Trophoblast cell (in vitro differentiated cells and primary cell): ENCODE results near the gene ZNF629.

ENCODE experiments used
- DNase-seq, 2 donors: peaks; one replicate each; pipeline ENCODE4 v3.0.0-alpha.2; 2016
- H2AFZ ChIP-seq: 2 replicates; pipeline ENCODE4 v1.6.1; 2013; ENCODE audit warnings: low read length, moderate library complexity, mild to moderate bottlenecking; ENCODE audit not compliant: insufficient read depth, poor library complexity
- H2AK5ac ChIP-seq: 2 replicates; pipeline ENCODE4 v1.6.1; 2013; ENCODE audit warnings: mild to moderate bottlenecking, low read length
- H2BK120ac ChIP-seq: 2 replicates; pipeline ENCODE4 v1.6.1; 2013; ENCODE audit warnings: low read length, mild to moderate bottlenecking, moderate library complexity; ENCODE audit not compliant: insufficient read depth, poor library complexity
- H2BK12ac ChIP-seq: 2 replicates; pipeline ENCODE4 v1.6.1; 2013; ENCODE audit warnings: mild to moderate bottlenecking, low read length, moderate library complexity
- H2BK5ac ChIP-seq: 2 replicates; pipeline ENCODE4 v1.6.1; 2013; ENCODE audit warnings: low read length, low read depth, moderate library complexity, mild to moderate bottlenecking; ENCODE audit not compliant: poor library complexity
- H3K14ac ChIP-seq: 2 replicates; pipeline ENCODE4 v1.6.1; 2013; ENCODE audit warnings: mild to moderate bottlenecking, low read length
- H3K18ac ChIP-seq: 2 replicates; pipeline ENCODE4 v1.6.1; 2013; ENCODE audit warnings: mild to moderate bottlenecking, low read length
- H3K23ac ChIP-seq: 2 replicates; pipeline ENCODE4 v1.6.1; 2013; ENCODE audit warnings: low read length
- H3K27ac ChIP-seq: 2 replicates; pipeline ENCODE4 v1.5.1; 2013; ENCODE audit warnings: low read depth, mild to moderate bottlenecking, inconsistent platforms, low read length, moderate library complexity
- H3K27me3 ChIP-seq: 2 replicates; pipeline ENCODE4 v1.6.1; 2013; ENCODE audit warnings: inconsistent platforms, mild to moderate bottlenecking, low read length, moderate library complexity; ENCODE audit not compliant: insufficient read depth
- H3K36me3 ChIP-seq, 2 experiments: 1 replicate in 1 of 2; 2 replicates in 1 of 2; pipeline ENCODE4 v1.6.1; 2013; ENCODE audit warnings: low read length in 2 of 2, mild to moderate bottlenecking in 2 of 2, moderate library complexity in 1 of 2; ENCODE audit not compliant: insufficient read depth in 2 of 2, control insufficient read depth in 1 of 2
- H3K4ac ChIP-seq: 2 replicates; pipeline ENCODE4 v1.6.1; 2013; ENCODE audit warnings: low read depth, mild to moderate bottlenecking, low read length, moderate library complexity
- H3K4me1 ChIP-seq, 2 experiments: 1 replicate in 1 of 2; 2 replicates in 1 of 2; pipeline ENCODE4 v1.6.1; 2013; ENCODE audit warnings: low read length in 2 of 2, mild to moderate bottlenecking in 2 of 2, moderate library complexity in 1 of 2; ENCODE audit not compliant: insufficient read depth in 2 of 2, control insufficient read depth in 1 of 2
- H3K4me2 ChIP-seq: 2 replicates; pipeline ENCODE4 v1.6.1; 2013; ENCODE audit warnings: inconsistent platforms, mild to moderate bottlenecking, low read length, moderate library complexity
- H3K4me3 ChIP-seq: 2 replicates; pipeline ENCODE4 v1.5.1; 2013; ENCODE audit warnings: mild to moderate bottlenecking, low read depth, low read length, inconsistent platforms
- H3K79me1 ChIP-seq: one replicate; pipeline ENCODE4 v1.6.1; 2013; ENCODE audit warnings: low read length
- H3K79me2 ChIP-seq: 2 replicates; pipeline ENCODE4 v1.6.1; 2013; ENCODE audit warnings: low read length, mild to moderate bottlenecking; ENCODE audit not compliant: control insufficient read depth, insufficient read depth, poor library complexity
- H3K9ac ChIP-seq: 2 replicates; pipeline ENCODE4 v1.6.1; 2013; ENCODE audit warnings: mild to moderate bottlenecking, low read length
- H3K9me3 ChIP-seq: 2 replicates; pipeline ENCODE4 v1.6.1; 2013; ENCODE audit warnings: low read depth, mild to moderate bottlenecking, control low read depth, inconsistent platforms, low read length; ENCODE audit not compliant: insufficient read depth
- H4K12ac ChIP-seq: 2 replicates; pipeline ENCODE4 v1.6.1; 2013; ENCODE audit warnings: low read depth, mild to moderate bottlenecking, low read length, moderate library complexity
- H4K8ac ChIP-seq: 2 replicates; pipeline ENCODE4 v1.6.1; 2013; ENCODE audit warnings: low read depth, mild to moderate bottlenecking, low read length, moderate library complexity
- H4K91ac ChIP-seq: one replicate; pipeline ENCODE4 v1.6.1; 2013; ENCODE audit warnings: low read depth, mild to moderate bottlenecking, low read length, moderate library complexity
- WGBS: extraction: QIAGEN DNeasy Blood & Tissue Kit; methylation state at CpG from one replicate; pipeline ENCODE4 v1.1.7; 2013; ENCODE audit warnings: missing lambda C conversion rate; ENCODE audit not compliant: insufficient read length, insufficient coverage; ENCODE audit errors: extremely low coverage; 5-methylcytosine and 5-hydroxymethylcytosine counted together

The ZNF629 gene

DNA sequence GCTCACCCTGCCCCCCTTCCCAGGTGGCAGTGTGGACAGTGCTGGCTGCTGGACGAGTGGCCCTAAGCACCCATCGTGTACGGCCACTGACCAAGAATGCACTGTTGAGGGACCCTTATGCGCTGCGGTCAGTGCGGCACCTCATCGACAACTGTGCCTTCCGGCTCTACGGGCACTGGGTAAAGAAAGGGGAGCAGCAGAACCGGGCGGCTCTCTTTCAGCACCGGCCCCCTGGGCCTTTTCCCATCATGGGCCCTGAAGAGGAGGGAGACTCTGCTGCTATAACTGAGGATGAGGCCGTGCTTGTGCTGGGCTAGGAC, 30.3 kb downstream of the ZNF629 start:
- H2BK5ac ChIP-seq: no peak overlapping the region
- H3K23ac ChIP-seq: no peak overlapping the region
- no CpG with 5 or more reads among the region's 13 CpGs for WGBS
- H3K27ac ChIP-seq: no peak overlapping the region
- no peak overlapping the region for H3K4me3 ChIP-seq
- H3K4me2 ChIP-seq: no peak overlapping the region
- H4K8ac ChIP-seq: no peak overlapping the region
- peaks cover 3% of the 10 kb centered on the region for H3K79me2 ChIP-seq
- no peak overlapping the region for H2BK120ac ChIP-seq
- H2AFZ ChIP-seq: no peak overlapping the region
- peaks cover 4% of the 10 kb centered on the region for H3K79me1 ChIP-seq
- H4K12ac ChIP-seq: no peak overlapping the region
- no peak overlapping the region for H4K91ac ChIP-seq
- H2BK12ac ChIP-seq: no peak overlapping the region
- H3K18ac ChIP-seq: no peak overlapping the region
- H3K4me1 ChIP-seq: peaks cover 4 to 8% of the 10 kb centered on the region in 2 experiments
- H3K9ac ChIP-seq: no peak overlapping the region
- H3K9me3 ChIP-seq: no peaks in the 10 kb centered on the region
- no peak for DNase-seq
- H3K36me3 ChIP-seq: peaks cover 59 to 67% of the 10 kb centered on the region in 2 experiments
- H3K27me3 ChIP-seq: no peaks in the 10 kb centered on the region
- H3K4ac ChIP-seq: no peak overlapping the region
- no peak overlapping the region for H3K14ac ChIP-seq
- H2AK5ac ChIP-seq: no peak overlapping the region

DNA sequence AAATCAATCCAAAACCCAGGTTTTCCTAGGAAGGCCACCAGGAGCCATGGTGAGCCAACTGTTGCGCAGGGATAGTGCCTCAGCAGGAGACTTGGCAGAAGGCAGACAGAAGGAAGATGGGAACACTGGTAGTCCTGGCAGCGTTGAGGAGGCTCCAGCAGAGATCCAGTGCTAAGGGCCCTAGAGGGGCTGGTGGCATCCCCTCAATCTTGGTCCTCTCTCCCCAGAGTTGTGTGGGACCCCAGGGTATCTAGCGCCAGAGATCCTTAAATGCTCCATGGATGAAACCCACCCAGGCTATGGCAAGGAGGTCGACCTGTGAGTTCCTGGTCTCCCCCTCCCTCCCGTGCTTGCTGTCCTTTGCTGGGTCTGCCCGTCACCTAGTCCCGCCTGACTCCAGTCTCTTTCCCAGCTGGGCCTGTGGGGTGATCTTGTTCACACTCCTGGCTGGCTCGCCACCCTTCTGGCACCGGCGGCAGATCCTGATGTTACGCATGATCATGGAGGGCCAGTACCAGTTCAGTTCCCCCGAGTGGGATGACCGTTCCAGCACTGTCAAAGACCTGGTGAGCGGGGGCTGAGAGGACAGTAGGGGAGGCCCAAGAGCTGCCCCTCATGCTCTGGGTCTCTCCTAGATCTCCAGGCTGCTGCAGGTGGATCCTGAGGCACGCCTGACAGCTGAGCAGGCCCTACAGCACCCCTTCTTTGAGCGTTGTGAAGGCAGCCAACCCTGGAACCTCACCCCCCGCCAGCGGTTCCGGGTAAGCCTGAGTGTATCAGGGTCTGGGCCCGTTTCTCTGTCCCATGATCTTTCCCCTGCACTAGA, 30.8 kb downstream of the ZNF629 start:
- Histone ChIP-seq H3K27ac (no peak overlapping the region), H3K23ac (no peak overlapping the region), H3K14ac (no peak overlapping the region), H3K4me3 (no peak overlapping the region), H3K36me3 (peaks cover 64 to 72% of the 10 kb centered on the region in 2 experiments), H3K18ac (no peak overlapping the region), H2AK5ac (no peak overlapping the region), H3K4me1 (peaks cover 4 to 8% of the 10 kb centered on the region in 2 experiments), H4K12ac (no peak overlapping the region), H4K8ac (no peak overlapping the region), H2AFZ (no peak overlapping the region), H3K9me3 (no peaks in the 10 kb centered on the region), H2BK12ac (no peak overlapping the region), H3K4me2 (no peak overlapping the region), H2BK5ac (no peak overlapping the region), H2BK120ac (no peak overlapping the region), H3K4ac (no peak overlapping the region), H4K91ac (no peak overlapping the region), H3K79me2 (no peaks in the 10 kb centered on the region), H3K79me1 (no peaks in the 10 kb centered on the region), H3K9ac (no peak overlapping the region), H3K27me3 (no peaks in the 10 kb centered on the region)
- DNase-seq: no peak
- WGBS: no CpG with 5 or more reads among the region's 20 CpGs

DNA sequence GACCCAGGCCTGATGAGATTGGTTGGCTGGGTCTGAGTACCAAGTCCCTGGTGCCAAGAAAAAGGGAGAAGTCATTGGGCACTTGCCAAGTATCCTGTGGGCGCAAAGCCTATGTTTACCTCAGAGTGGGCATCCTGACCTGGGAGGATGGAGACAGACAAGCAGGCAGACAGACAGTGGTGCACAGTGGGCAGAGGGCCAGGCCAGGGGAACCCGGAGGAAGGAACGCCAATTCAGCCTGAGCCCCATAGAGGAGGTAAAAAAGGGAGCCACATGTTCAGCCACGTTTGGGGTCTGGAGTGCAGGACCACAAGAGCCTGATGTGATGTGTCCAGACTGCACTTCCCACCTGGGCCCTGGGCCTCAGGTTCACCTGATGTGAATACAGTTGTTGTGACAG, 33.4 kb downstream of the ZNF629 start:
- Histone ChIP-seq H3K4ac (no peak overlapping the region), H4K12ac (no peak overlapping the region), H3K79me1 (peaks cover 2% of the 10 kb centered on the region), H4K8ac (no peak overlapping the region), H3K4me2 (no peak overlapping the region), H3K36me3 (peaks cover 58 to 64% of the 10 kb centered on the region in 2 experiments), H2BK5ac (no peak overlapping the region), H3K9me3 (no peaks in the 10 kb centered on the region), H3K79me2 (peaks cover 7% of the 10 kb centered on the region), H3K27ac (no peak overlapping the region), H3K4me3 (no peak overlapping the region), H3K23ac (no peak overlapping the region), H3K4me1 (no peaks in the 10 kb centered on the region), H3K27me3 (no peaks in the 10 kb centered on the region), H2AK5ac (no peak overlapping the region), H3K18ac (no peak overlapping the region), H3K14ac (no peak overlapping the region), H4K91ac (no peak overlapping the region), H2BK12ac (no peak overlapping the region), H3K9ac (no peak overlapping the region), H2AFZ (no peak overlapping the region), H2BK120ac (no peak overlapping the region)
- WGBS: no CpG with 5 or more reads among the region's 4 CpGs
- no peak for DNase-seq

DNA sequence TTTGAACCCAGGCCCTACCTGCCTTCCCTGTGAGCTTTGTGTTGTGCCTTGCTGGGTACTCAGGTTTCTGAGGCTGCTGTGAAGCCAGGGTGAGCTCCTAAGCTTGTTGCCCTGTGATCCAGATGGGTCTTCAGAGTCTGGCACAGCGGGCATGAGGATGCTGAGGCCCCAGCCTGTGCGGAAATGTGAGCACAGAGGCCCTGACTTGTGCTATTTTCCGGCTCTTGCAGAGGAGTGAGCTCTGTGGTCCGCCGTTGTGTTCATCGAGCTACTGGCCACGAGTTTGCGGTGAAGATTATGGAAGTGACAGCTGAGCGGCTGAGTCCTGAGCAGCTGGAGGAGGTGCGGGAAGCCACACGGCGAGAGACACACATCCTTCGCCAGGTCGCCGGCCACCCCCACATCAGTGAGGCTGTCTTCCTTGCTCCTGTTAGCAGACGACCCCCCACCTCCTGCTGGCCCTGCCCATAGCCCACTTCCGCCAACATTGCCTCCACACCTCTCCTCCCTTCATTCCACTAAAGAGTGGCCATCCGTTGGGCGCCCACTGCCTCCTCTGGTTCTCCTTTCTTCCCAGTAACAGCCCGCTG, 36.0 kb downstream of the ZNF629 start:
- H3K36me3 ChIP-seq: peaks cover 39 to 42% of the 10 kb centered on the region in 2 experiments
- peak overlapping the region; percentile 2 for H4K12ac ChIP-seq
- no peak overlapping the region for H2AK5ac ChIP-seq
- H2BK120ac ChIP-seq: no peak overlapping the region
- H2BK12ac ChIP-seq: no peak overlapping the region
- no peak overlapping the region for H3K27ac ChIP-seq
- H3K79me1 ChIP-seq: peaks cover 6% of the 10 kb centered on the region
- DNase-seq: no peak
- peak overlapping the region; percentile 33 for H3K18ac ChIP-seq
- H2AFZ ChIP-seq: no peak overlapping the region
- H4K8ac ChIP-seq: no peak overlapping the region
- no CpG with 5 or more reads among the region's 20 CpGs for WGBS
- no peaks in the 10 kb centered on the region for H3K9me3 ChIP-seq
- H3K4me2 ChIP-seq: no peak overlapping the region
- H3K79me2 ChIP-seq: peaks cover 8% of the 10 kb centered on the region
- H3K4me3 ChIP-seq: no peak overlapping the region
- no peak overlapping the region for H2BK5ac ChIP-seq
- peaks cover 0 to 4% of the 10 kb centered on the region in 2 experiments for H3K4me1 ChIP-seq
- no peak overlapping the region for H3K9ac ChIP-seq
- H4K91ac ChIP-seq: no peak overlapping the region
- H3K4ac ChIP-seq: no peak overlapping the region
- H3K23ac ChIP-seq: no peak overlapping the region
- no peaks in the 10 kb centered on the region for H3K27me3 ChIP-seq
- H3K14ac ChIP-seq: no peak overlapping the region
